NCI-H510A (cell line): ENCODE measurements around the gene TAPBPL.
"Not testable (repeated sequence)": the region's sequence is repeated elsewhere in the genome, so short reads cannot be mapped to it uniquely, and the experiment has no call there.

Experiments used
- DNase-seq: peaks from one replicate; lab custom pipeline; 2025; lab: John Stamatoyannopoulos, UW

TAPBPL gene

DNA sequence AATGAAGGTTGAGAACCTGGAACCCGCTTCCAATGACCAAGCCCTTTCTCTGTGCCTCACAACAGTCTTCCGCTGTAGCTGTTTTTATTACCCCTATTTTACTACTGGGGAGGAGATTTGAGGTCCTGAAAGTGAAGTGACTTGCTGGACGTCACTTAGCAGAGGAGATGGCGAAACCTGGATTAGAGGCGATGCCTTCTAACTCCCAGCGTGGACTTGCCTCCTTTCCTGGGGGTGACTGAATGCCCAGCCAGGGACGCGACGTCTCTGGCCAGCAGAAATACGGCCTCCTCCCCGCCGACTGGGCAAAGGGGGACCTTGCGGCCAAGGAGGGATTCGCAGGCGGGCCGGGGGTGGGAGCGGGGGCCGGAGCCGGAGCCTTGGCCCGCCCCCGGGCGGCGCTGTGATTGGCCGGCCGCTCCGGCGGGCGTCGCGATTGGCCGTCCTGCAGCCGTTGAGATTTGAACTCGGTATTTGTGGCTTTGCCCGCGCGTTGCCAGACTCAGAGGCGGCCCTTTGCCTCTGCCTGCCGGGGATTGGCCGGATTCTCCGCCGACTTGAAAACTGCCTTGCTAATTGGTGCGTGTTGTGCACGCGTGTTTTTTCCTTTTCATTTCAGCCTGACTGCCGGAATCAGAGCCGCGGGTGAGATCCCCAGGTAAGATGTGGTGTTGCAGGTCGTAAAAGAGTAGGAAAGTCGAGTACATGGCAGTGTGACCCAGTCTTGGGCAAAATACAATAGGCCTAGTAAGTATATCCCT lies 41.8 kb downstream of the TAPBPL start, which contains the start of gene NCAPD2:
NCAPD2 (plus strand) TSS at position 606 of the 761 bp plus-strand sequence. CDS start 997 bp downstream, outside the sequence.
- peak; percentile 79 for DNase-seq

DNA sequence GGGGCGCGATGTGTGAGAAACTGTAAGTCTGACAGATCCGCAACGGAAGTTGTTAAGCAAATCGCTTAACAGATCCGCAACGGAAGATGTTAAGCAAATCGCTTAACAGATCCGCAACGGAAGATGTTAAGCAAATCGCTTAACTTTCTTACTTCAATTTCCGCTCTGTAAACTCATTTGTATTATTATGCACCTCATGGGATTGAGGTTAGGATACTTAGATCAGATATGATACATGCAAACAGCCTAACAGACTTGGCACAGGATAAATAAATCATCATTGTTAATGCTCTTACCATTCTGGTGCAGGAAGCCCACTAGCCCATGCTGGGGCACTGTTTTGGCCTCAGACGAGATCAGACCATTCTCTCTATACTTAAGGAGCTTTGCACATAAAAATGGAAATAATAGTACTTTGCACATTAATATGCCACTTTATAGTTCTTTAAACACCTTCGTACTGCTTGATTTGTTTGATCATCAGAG lies 42.5 kb downstream of the TAPBPL start:
- no peak for DNase-seq

DNA sequence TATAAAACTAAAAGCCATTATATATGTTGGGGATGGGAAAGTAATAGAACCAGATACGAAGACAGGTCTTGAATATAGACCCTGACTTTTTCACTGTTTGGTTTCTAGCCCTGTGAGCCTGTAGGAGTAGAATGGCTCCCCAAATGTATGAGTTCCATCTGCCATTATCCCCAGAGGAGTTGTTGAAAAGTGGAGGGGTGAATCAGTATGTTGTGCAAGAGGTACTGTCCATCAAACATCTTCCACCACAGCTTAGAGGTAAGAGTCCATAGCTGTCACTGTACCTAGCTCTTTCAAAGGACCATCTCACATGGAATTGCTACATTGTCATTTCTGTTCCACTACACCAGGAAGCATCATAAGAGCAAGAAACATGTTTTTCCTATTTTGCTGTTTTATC lies 43.1 kb downstream of the TAPBPL start:
- no peak for DNase-seq

DNA sequence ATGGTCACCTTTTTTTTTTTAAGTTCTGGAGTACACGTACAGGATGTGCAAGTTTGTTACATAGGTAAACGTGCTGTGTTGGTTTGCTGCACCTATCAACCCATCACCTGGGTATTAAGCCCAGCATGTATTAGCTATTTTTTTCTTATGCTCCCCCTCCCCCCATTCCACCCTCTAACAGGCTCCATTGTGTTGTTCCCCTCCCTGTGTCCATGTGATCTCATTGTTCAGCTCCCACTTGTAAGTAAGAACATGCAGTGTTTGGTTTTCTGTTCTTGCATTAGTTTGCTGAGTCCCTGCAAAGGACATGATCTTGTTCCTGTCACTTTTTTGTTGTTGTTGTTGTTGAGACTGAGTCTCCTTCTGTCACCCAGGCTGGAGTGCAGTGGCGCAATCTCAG lies 45.4 kb downstream of the TAPBPL start:
- not testable (repeated sequence) for DNase-seq

DNA sequence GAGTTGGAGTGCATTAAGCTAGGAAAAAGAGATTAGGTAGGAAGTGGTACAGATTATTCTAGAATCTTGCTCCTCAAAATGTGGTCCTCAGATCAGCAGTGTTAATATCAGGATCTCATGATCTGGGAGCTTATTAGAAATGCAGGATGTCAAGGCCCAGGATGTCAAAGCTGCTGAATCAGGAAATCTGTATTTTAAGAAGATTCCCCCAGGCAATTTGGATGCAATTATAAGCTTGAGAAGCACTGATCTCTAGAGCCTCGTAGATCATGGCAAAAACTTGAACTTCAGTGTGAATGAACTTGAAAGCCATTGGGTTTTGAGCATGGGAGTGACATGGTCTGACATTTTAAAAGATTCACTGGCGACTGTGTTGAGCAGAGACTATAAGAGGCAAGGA lies 48.6 kb downstream of the TAPBPL start:
- no peak for DNase-seq

DNA sequence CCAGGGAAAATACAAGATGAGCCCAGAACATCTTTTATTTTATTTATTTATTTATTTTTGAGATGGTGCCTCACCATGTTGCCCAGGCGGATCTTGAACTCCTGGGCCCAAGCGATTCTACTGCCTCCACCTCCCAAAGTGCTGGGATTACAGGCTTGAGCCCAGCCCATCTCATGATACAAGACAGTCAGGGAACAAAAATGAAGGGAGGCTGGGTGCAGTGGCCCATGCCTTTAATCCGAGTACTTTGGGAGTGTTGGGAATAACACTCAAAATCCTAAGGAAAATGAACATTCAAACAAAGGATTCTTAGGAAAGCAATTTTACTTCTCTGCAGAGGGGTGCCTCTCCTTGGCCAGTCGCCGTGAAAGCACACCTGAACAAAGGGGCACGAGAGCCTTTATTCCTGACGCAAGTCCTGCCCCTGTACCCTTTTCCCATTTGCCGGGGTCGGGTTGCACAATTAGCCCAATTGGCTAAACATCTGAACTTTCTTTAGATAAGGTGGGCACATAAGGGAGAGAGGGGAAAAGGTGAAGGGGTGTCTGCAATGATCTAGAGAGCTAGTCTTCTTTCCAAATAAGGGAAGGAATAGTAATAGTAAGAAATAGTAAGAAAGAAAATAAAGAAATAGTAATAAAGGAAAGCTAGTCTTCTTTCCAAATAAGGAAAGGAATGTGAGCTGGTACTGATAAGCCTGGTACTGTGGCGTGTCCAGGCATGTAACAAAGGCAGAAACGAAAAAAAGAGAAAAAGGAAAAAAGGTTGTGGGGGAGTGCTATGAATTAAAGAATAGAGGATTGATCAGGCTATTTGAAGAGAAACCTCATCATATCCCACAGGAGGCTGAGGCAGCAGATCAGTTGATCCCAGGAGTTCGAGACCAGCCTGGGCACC lies 55.5 kb downstream of the TAPBPL start:
- no peak for DNase-seq

DNA sequence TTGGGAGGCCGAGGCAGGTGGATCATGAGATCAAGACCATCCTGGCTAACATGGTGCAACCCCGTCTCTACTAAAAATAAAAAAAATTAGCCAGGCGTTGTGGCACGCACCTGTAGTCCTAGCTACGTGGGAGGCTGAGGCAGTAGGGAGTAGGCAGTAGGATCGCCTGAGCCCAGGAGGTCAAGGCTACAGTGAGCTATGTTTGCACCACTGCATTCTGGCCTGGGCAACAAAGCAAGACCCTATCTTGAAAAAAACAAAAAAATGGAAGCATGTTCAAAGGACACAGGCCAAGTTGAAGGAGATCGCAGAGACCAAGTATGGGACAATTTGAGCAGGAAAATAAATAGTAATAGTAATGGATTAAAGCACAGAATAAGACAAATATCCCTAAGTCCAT lies 56.2 kb downstream of the TAPBPL start:
- DNase-seq, result no peak
